Stromal cell of bone marrow (primary cell): ENCODE data around the gene PCF11.
"Not testable (repeated sequence)": the region's sequence is repeated elsewhere in the genome, so short reads cannot be mapped to it uniquely, and the experiment has no call there.

Source experiments
- DNase-seq: peaks from one replicate; pipeline ENCODE4 v3.0.0-alpha.2; 2012; ENCODE audit warnings: low read depth

Gene PCF11

DNA sequence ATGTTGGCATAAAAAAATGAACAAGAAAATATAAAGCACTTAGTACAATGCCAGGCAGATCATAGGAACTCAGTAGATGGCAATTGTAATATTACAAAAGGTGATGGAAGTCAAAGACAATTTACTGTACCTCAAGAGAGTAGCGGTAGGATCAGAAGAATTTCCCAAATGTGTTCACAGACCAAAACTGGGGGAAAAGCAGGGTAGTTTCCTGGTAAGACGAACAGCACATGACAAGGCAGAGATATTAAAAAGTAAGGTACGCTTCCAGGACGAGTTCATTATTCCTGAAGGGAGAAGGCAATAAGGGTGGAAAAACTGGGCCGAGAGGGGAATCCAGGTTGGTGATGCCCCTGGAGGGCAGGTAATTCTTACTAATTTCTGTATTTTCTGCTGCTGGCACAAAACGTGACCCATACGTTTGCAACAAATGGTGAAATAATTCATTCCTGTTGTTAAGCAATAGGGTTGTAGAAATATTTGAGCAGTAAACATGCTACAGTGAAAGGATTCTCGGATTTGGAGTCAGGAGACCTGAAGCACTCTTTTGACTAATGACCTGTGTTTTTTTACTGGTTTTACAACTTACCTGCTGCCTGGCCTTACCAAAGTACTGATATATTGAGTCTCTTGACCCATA lies 35.8 kb downstream of the PCF11 start:
- DNase-seq = no peak

DNA sequence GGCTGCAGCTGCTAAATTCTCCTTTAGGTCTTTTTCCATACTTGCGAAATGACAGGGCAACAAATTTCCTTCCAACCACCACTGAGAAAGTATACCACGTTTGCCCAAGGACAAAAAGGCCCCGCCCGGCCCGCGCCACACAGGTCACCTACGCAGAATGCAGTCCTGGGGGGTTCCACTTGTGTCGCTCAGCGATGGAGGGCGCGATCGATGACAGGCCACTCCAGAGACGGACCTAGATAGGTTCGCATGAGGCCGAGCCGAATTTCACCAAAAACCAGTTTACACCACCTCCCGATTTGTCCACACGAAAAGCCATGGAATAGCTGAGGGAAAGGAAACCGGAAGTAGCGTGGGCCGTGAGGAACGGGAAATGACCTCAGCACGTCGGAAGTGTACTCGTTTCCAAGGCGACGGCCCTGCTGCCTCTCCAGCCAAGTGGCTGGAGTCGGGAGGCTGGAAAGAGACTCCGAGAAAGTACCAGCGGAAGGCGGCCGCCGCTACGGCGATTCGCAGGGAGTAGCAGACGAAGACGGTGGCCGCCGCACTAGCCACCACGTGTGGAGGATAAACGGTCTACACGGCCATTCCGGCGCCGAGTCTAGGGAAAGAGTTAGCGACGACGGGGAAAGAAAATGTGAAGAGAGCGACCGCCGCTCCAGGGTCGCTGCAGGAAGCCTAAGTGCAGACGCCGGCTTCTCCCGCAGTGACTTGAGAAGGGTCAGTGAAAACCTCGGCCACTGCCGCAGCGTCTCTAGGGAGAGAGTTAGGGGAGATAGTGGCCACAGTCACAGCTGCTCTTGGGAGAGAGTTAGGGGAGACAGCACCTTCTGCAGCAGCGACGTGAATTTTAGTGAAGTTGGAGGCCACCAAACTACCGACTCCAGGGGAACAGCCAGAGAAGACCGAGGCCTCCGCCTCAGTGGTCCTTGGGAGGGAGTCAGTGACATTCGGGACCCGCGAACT lies 36.7 kb downstream of the PCF11 start, which contains the start of gene ANKRD42:
Gene ANKRD42, plus strand, starts transcription at position 398 of the 966 bp plus-strand sequence. CDS start 959 bp downstream, outside the sequence.
- peak; percentile 96 for DNase-seq

DNA sequence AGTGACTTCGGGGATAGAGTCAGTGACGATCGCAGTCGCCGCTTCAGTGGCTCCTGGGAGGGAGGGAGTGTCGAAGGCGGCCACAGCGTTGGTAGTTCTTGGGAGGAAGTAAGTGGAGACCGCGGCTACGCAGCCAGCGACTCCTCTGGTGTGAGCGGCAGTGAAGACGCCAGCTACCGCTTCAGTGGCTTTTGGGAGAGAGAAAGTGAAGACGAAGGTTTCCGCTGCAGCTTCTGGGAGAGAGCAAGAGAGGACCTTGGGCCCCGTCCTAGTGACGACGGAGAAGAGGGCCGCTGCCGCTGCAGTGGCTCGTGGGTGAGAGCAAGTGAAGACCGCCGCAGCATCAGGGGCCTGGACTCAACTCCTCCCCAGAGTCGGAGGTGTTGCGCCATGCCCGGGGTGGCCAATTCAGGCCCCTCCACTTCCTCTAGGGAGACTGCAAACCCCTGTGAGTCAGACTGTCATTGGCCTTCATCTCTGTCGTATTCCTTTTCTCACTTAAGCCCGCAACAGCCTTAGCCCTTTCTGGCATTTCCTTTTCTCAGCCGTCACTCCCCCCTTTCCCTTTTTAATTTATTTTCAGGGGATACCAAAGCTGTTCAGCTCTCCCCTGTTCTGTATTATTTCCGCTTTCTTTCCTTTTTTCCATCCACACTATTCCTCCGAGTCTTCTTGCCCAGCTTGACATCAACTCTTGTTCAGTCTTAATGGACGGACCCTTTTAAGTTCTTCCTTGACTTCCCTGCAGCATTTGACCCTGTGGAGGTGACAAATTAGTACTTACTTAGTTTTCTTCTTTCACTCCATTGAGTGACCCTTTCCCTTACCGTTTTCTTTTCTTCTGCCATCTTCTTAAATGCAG lies 37.6 kb downstream of the PCF11 start:
- peak; percentile 33 for DNase-seq

DNA sequence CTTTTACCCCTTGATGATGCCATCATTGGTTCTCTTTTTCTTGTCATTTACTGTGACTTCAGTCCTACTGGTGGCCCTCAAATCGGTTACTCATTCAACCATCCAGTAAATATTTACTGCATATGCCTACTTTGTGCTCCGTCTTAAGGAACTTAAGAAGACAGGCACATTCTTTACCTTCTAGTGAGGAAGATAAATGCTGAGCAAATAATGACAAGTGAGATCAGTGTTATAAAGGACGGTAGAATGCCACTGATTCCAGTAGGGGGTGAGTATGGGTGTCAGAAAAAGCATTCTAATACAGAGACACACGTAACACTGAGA lies 38.2 kb downstream of the PCF11 start:
- DNase-seq = no peak

DNA sequence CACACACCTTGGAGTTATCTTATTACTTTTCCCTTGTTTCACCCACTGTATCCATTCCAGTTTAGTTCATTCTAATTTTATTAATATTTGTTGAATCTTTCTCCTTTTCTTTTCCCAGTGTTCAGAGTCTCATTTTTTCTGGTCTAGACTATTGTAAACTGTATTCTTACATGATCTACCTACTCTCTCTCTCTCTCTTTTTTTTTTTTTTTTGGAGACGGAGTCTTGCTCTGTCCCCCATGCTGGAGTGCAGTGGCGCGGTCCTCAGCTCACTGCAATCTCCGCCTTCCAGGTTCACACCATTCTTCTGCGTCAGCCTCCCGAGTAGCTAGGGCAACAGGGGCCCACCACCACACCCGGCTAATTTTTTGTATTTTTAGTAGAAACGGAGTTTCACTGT lies 38.7 kb downstream of the PCF11 start:
- DNase-seq = no peak

DNA sequence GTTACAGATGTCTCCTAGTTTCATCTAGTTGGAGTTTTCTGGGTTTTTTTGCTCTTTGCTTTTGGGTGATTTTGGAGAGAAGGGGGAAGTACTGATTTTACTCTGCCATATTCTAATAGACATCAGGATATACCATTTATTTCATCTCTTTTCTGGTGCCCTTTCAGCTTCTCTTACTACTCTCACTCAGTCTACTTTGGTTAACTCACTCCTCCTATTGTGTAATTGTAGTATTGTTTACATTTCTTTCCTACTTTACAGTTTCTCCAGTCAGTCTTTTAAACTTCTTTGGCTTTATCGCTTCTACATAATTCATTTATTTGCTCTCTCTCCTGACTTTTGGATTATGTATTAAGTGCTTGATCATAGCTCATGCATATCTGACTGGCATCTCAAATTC lies 43.1 kb downstream of the PCF11 start:
- DNase-seq = no peak

DNA sequence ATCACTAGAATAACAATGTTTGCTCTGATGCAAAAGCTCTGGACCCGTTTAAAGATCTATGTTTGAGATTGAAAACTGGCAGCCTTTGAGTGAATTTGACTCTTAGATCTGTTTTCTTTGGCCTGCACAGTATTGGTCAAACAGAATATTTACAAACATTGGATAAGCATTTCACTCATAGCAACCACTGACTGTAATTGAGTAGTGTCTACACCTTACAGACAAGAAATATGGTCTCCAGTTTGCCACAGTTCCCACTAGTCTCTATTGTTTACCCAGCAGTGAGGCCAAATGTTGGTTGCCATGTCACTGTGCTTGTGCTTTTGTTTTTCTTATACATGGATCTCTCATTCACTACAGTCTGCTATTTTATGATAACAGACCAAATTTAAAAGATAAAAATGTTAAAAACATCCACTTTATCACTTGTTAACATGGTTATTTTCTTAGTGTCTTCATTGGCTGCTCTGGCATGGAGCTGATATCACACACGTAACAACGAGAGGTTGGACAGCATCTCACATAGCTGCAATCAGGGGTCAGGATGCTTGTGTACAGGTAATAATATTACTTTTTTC lies 48.8 kb downstream of the PCF11 start:
- no peak for DNase-seq

DNA sequence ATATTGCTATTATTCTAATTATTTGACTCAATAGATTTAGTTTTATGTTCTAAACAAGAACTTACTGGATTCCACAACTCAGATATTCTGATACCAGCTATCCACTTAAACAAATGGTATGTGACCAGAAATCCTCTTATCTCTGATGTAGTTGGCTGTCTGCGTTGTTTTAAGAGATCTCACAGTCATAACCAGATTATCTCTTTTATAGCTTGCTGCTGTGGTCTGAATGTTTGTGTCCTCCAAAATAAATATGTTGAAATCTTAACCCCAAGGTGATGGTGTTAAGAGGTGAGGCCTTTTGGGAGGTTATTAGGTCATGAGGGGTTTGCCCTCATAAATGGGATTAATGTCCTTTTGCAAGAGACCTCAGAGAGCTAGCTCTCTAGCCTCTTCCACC lies 49.3 kb downstream of the PCF11 start:
- DNase-seq = no peak

DNA sequence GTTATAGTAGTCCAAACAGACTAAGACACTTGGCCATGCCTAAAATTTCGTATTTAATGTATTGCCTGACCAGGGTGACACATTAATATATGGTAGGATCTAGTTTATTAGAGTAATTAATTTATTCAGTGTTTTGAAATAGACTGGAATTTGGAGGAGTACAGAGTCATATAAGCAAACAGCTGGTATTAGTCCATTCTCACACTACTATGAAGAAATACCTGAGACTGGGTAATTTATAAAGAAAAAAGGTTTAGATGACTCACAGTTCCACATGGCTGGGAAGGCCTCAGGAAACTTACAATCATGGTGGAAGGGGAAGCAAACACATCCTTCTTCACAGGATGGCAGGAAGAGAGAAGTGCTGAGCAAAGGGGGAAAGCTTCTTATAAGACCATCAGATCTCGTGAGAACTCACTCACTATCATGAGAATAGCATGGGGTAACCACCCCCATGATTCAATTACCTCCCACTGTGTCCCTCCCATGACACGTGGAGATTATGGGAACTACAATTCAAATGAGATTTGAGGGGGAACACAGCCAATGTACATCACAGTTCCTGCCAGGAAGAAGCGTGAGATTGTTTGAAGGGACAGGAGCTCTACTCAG lies 49.9 kb downstream of the PCF11 start:
- DNase-seq = not testable (repeated sequence)

DNA sequence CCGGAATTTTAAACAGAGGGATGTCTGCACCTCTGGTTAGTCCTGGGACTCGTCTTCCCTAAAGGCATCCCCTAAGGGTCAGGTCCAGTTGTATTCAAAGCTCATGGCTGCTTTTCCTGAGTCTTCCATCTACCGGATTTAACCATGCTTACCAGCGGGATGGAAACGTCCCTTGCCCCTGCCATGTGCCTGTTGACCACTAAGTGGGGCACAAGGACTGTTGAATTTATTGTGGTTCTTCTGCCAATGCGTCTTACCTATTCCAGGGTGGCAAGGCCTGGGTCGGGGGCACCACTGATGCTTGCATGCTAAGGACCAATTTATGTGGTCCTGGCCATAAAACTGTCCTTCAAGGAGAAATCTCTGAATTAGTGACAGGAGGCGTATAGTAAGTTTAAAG lies 62.2 kb downstream of the PCF11 start:
- DNase-seq = no peak

DNA sequence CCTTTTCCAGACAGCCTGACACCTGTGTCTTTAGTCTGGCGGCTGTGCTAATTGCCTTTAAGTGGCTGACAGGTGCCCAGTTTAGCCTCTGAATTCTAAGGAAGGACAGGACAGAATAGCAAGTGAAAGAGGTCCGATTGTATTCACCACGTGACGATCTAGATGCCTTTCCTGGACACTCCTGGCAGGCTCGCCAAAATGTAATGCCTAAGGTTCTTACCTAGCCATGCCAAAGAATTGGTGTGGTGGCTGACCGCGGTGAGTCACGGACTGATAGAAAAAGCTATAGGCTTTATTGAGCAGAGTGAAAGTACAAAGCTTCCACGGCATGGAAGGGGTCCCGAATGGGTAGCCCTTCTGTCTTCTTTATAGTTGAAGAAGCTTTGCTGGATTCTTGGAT lies 63.3 kb downstream of the PCF11 start:
- DNase-seq = no peak

DNA sequence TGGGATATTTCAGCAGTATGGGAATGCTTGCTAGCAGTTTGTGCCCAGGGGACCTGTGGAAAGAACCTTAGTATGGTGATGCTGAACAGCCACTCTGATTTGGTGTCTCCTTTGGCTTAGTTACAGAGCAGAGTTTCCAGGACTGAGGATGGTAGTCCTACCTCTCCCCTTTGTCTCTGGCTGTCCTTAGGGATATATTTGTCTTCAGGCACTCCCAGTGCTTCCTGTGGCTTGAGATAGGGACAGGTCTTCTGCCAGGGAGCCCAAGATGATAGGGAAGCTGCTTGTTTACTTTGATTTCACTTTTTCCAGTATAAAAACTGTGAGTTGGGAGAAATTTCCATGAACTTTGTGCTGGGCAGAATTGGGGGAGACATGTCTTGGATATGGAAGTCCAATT lies 64.8 kb downstream of the PCF11 start:
- DNase-seq = no peak

DNA sequence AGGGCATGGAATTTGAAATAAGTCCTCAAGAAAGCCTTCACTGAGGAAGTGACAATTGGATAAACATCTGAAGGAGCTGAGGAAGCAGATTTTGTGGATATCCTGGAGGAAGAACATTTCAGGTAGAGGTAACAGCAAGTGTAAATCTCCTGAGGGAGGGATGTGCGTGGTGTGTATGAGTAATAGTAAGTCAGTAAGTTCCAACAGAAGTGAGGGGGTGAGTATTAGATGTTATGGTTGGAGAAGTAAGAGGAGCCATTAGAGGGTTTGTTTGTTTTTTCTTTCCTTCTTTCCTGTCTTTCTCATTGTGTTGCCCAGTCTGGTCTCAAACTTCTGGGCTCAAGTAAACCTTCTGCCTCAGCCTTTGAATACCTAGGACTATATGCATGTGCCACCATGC lies 65.6 kb downstream of the PCF11 start:
- no peak for DNase-seq

DNA sequence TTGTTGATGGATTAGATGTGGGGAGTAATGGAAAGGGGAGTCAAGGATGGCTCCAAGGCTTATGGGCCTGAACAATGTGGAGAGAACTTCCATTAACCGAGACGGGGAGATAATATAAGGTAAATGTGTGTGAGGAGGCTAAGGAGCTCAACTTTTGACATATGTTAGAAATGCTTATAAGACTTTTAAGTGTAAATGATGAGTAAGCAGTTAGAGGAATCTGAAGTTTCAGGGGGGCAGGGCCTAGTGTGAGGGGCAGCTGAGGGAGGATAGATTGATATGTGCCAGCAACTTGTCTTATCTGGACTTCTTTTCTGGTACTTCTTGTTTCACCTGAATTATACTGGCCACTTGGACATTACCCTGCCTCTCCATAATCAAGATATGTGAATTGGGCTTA lies 66.5 kb downstream of the PCF11 start:
- no peak for DNase-seq

DNA sequence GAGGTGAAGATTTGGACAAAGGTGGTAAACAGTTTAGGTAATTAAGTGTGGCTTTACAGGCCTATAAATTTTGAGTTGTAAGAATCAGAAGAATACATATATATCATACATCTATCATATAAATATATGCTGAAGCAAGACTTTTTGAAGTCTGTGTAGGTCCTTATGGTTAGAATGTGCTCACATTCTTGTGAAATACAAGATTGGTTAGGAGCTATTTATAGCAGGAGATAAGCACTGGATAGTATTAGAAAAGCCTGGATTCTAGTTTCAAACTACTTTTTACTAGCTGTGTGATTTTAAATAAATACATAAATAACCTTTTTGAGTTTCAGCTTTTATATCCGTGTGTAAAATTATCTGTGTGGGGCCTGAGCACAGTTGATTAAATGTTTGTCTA lies 78.9 kb downstream of the PCF11 start:
- DNase-seq = no peak
